ENCODE data around the gene NXPH1. TPM values are rescaled to one million over a fixed set of nuclear protein-coding genes. Genes with fewer than 3 reads are reported as not detected.

Gene NXPH1
- total and polyA plus RNA-seq, 11 donors, result not detected

GRCh38 chr7:8699875-8700624, 266.6 kb downstream of the NXPH1 start:
- WGBS, 4 donors, result 59 to 70% (median 67%) methylated on average over 3 of the region's 3 CpGs
- TF ChIP-seq, protein P1, sequence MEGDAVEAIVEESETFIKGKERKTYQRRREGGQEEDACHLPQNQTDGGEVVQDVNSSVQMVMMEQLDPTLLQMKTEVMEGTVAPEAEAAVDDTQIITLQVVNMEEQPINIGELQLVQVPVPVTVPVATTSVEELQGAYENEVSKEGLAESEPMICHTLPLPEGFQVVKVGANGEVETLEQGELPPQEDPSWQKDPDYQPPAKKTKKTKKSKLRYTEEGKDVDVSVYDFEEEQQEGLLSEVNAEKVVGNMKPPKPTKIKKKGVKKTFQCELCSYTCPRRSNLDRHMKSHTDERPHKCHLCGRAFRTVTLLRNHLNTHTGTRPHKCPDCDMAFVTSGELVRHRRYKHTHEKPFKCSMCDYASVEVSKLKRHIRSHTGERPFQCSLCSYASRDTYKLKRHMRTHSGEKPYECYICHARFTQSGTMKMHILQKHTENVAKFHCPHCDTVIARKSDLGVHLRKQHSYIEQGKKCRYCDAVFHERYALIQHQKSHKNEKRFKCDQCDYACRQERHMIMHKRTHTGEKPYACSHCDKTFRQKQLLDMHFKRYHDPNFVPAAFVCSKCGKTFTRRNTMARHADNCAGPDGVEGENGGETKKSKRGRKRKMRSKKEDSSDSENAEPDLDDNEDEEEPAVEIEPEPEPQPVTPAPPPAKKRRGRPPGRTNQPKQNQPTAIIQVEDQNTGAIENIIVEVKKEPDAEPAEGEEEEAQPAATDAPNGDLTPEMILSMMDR (IDR thresholded peaks at IDR 0.05), result no peak
- TF ChIP-seq POLR2A (IDR thresholded peaks at IDR 0.05), result no peak
- Histone ChIP-seq H3K4me1 (no peaks in the 10 kb centered on the region), H3K27ac (no peak overlapping the region), H3K36me3 (no peaks in the 10 kb centered on the region), H3K9me3 (no peaks in the 10 kb centered on the region), H3K4me3 (no peak overlapping the region), H3K27me3 (no peaks in the 10 kb centered on the region)
- DNase-seq (no peak), ATAC-seq (no peak)
- intact Hi-C loops (cut with DNase I), result loop anchor here in 1 of 10 donors (5.0 kb wide), 1 partner anchor 207 kb away; no protein-coding TSS in a partner anchor

DNA sequence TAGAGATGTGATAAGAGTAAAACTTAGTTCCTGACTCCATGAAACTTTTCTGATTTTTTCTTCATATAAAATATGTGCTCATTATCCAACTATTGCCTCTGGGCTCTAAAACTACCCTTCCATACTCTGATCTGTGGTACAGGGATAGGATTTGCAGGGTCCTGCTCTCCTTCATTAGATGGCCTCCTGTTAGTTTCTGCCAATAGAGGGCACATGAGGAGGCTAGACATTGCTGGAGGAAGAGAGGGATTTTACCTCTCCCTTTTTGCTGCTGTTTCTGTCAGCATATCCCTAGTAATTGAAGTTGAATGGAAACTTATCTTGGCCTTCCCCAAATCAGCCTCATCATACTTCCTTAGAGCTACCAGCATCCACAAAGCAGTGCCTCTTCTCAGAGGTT, 269.4 kb downstream of the NXPH1 start:
- intact Hi-C loops (cut with DNase I), result loop anchor here in 1 of 10 donors (5.0 kb wide), 1 partner anchor 204 kb away; no protein-coding TSS in a partner anchor
- TF ChIP-seq, protein P1 (IDR thresholded peaks at IDR 0.05), result no peak
- no peak for TF ChIP-seq POLR2A (IDR thresholded peaks at IDR 0.05)
- H3K27ac ChIP-seq, result no peak overlapping the region
- no peaks in the 10 kb centered on the region for H3K4me1 ChIP-seq
- no peaks in the 10 kb centered on the region for H3K9me3 ChIP-seq
- ATAC-seq (no peak), DNase-seq (no peak)
- no peaks in the 10 kb centered on the region for H3K36me3 ChIP-seq
- H3K27me3 ChIP-seq, result no peaks in the 10 kb centered on the region
- H3K4me3 ChIP-seq, result no peak overlapping the region

DNA sequence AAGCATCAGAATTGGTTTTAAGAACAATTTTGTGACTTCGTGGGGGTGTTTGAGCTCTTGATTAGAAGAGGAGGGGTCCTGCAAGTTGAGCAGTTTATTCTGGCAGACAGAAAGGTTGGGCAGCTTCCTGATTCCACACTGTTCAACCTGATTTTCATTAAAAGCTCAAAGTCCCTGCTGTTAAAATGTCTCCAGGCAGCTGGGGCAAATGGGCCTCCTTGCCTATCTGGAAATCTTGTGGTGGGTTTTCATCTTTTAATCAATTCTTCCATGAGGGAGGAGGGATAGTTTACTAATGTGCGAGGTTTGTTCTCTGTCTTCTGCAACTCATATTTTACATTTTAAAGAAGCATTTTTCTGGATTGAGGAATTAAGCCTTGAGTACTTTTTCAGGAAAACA, 276.7 kb downstream of the NXPH1 start:
- Histone ChIP-seq H3K27me3 (no peaks in the 10 kb centered on the region), H3K4me3 (no peak overlapping the region), H3K27ac (no peak overlapping the region), H3K36me3 (no peaks in the 10 kb centered on the region), H3K4me1 (no peaks in the 10 kb centered on the region), H3K9me3 (peaks cover 0 to 8% (median 0%) of the 10 kb centered on the region in 12 donors)
- intact Hi-C loops (cut with DNase I), result no loop called here
- ATAC-seq, result no peak
- no peak for DNase-seq
- 62 to 73% (median 70%) methylated on average over 2 of the region's 2 CpGs for WGBS, 4 donors
- TF ChIP-seq, protein P1 (IDR thresholded peaks at IDR 0.05), result no peak
- TF ChIP-seq POLR2A (IDR thresholded peaks at IDR 0.05), result no peak

GRCh38 chr7:8714791-8715190, 281.4 kb downstream of the NXPH1 start:
- H3K9me3 ChIP-seq, result peaks cover 0 to 8% (median 0%) of the 10 kb centered on the region in 12 donors
- DNase-seq, result no peak
- no peak overlapping the region for H3K4me3 ChIP-seq
- no peaks in the 10 kb centered on the region for H3K27me3 ChIP-seq
- no peak for TF ChIP-seq POLR2A (IDR thresholded peaks at IDR 0.05)
- no peaks in the 10 kb centered on the region for H3K4me1 ChIP-seq
- H3K27ac ChIP-seq, result no peak overlapping the region
- no peaks in the 10 kb centered on the region for H3K36me3 ChIP-seq
- intact Hi-C loops (cut with DNase I), result no loop called here
- no peak for ATAC-seq

DNA sequence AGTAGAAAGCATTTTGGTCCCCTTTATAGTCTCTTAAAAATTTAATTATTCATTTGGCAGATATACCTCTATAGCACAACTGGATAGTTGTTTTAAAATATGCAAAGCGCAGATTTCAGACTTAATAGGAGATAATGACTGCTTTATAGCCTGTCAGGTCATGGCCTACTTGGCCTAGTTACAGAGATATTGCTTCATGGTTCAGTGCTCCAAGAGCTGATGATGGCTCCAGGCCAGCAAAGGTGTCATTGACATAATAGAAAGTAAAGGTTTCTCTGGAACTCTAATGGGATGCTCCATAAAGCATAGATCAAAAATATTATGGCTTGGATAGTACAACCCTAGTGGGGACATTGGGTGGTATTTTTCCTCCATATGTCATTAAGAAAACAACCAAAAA, 285.7 kb downstream of the NXPH1 start:
- intact Hi-C loops (cut with DNase I), result no loop called here
- Histone ChIP-seq H3K27ac (no peak overlapping the region), H3K27me3 (no peaks in the 10 kb centered on the region), H3K4me1 (no peaks in the 10 kb centered on the region), H3K9me3 (no peaks in the 10 kb centered on the region), H3K4me3 (no peak overlapping the region), H3K36me3 (no peaks in the 10 kb centered on the region)
- no peak for ATAC-seq
- no peak for DNase-seq
- TF ChIP-seq, protein P1 (IDR thresholded peaks at IDR 0.05), result no peak
- no peak for TF ChIP-seq POLR2A (IDR thresholded peaks at IDR 0.05)
- WGBS, 4 donors, result 85 to 93% (median 92%) methylated on average over 1 of the region's 1 CpG
